ENCODE data around the gene ENOX2. TPM values are rescaled to one million over a fixed set of nuclear protein-coding genes. Genes with fewer than 3 reads are reported as not detected.
"Not testable (repeated sequence)": the region's sequence is repeated elsewhere in the genome, so short reads cannot be mapped to it uniquely, and the experiment has no call there.

Gene ENOX2
- total RNA-seq, 1 donor from 2014 or later = 13.9 TPM

DNA sequence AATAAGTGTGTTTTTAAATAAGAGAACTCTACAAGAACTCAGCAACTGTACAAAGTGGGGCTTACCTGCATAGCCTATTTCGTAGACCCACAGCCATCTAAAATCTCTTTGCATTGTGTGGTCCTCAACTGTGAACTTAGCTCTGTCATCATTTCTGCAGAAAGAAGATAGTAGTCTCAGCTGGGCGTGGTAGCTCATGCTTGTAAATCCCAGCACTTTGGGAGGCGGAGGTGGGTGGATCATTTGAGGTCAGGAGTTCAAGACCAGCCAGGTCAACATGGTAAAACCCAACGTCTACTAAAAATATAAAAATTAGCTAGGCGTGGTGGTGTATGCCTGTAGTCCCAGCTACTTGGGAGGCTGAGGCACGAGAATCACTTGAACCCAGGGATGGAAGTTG is 193.8 kb downstream of the ENOX2 start:
- H3K4me1 Mint-ChIP-seq; H3K27ac Mint-ChIP-seq; H3K27me3 Mint-ChIP-seq; intact Hi-C loops (cut with micrococcal nuclease); H3K9me3 Mint-ChIP-seq; DNase-seq; H3K4me3 Mint-ChIP-seq; H3K36me3 Mint-ChIP-seq (ENCODE audit: low read depth): not testable (repeated sequence)

DNA sequence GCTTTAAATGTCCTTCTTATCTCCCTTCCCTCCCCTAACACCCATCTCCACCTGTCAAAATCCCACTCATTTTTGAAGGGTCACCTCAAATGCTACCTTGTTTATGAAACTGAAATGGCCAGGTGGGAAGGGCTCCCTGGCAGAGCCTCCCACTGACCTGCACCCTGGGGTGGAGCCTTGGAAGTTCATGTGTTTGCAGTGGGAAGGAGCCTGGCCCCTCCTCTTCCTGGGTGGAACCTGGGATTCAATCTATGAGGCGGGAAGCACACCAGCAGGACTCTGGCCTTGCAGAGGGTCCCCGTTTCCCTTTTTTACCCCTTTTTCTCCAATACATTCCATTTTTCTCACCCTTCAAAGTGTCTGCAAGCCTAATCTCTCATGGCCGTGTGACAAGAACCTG is 197.4 kb downstream of the ENOX2 start:
- no peaks in the 10 kb centered on the region for H3K4me1 Mint-ChIP-seq
- intact Hi-C loops (cut with micrococcal nuclease) = no loop called here

DNA sequence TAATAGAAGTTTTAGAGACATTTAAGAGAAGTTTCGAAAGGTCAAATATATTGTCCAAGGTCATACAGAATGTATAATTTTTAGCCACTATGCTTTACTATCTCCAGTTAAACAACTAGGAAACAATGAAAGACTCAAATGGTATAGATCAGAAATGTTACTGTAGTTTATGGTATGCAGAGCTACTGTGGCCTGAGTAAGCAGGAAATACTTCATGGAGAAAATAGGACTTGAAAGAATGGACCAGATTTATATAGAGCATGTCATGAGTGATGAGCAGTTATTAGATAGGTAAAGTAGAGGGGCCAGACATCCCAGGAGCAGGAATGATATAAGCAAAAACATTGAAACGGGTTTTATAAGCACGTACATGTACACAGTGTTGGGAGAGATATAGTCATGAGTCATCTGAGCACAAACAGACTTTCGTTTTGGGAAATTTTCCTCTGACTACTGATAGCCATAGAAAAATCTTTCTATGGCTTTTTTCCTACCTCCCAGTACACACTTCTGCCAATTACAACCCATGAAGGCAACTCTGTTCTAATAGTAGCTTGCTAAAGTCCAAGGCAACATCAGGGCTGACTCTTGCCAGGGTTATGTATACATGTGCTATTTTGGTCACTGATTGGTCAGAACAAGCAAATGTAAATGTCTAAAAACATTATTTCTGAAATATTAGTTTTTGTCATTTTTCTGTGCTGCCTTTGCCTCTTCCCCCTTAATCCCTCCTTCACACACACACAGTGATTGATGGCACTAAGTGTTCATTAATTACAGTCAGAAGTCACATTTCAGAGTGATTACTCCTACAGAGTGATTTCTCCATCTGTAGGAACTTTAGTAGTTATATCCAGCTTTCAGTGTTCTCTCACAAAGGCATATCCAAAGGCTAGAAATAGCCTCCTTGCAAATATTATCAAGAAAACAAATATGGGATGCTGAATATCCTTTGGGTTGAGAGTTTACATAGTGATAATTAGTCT is 198.7 kb downstream of the ENOX2 start:
- intact Hi-C loops (cut with micrococcal nuclease) = no loop called here

More for the DNA sequence above, 197.4 kb downstream of the ENOX2 start:
- DNase-seq = no peak
- no peaks in the 10 kb centered on the region for H3K36me3 Mint-ChIP-seq (ENCODE audit: low read depth)
- no peak overlapping the region for H3K4me3 Mint-ChIP-seq
- H3K27me3 Mint-ChIP-seq = no peaks in the 10 kb centered on the region
- H3K9me3 Mint-ChIP-seq = no peaks in the 10 kb centered on the region
- no peak overlapping the region for H3K27ac Mint-ChIP-seq

DNA sequence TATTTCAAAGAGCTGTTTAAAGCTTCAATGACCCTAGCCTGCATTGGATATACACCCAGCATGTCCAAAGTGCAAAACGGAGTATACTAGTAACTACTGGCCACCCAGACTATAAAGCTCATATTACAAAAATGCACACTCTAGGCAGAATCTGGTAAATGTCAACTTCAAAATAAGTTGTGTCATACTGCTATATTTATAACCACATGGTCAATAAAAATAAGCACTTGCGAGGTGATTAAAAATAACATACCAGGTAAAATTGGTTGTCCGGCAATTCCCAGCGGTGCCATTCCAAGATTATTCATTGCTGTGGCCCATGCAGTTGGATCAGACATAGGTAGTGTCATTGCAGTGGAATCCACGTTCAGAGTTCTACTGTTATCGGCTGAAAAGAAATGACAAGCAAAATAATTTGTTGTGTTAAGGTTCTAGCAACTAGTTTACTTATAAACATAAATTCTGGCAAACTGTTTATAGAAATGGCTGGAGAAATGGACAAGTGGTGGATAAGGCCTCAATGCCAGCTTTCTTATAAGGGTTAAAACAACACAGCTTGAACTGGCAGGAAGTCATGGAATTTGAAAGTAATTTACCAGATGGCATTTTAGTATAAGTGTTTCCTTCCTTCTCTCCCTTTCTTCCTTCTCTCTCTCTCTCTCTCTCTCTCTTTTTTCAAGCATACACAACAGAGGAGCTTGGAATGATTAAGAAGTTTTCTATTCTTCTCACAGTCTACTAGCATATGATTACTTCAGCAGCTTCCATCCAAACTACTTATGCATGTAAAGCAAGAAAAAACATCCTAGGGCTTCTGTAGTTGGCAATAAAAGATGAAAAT is 199.9 kb downstream of the ENOX2 start:
- H3K9me3 Mint-ChIP-seq = no peaks in the 10 kb centered on the region

More for the DNA sequence above, 198.7 kb downstream of the ENOX2 start:
- H3K4me3 Mint-ChIP-seq = no peak overlapping the region
- no peaks in the 10 kb centered on the region for H3K4me1 Mint-ChIP-seq
- no peak for DNase-seq
- H3K36me3 Mint-ChIP-seq (ENCODE audit: low read depth) = no peaks in the 10 kb centered on the region
- H3K27ac Mint-ChIP-seq = no peak overlapping the region
- no peaks in the 10 kb centered on the region for H3K27me3 Mint-ChIP-seq
- H3K9me3 Mint-ChIP-seq = no peaks in the 10 kb centered on the region

DNA sequence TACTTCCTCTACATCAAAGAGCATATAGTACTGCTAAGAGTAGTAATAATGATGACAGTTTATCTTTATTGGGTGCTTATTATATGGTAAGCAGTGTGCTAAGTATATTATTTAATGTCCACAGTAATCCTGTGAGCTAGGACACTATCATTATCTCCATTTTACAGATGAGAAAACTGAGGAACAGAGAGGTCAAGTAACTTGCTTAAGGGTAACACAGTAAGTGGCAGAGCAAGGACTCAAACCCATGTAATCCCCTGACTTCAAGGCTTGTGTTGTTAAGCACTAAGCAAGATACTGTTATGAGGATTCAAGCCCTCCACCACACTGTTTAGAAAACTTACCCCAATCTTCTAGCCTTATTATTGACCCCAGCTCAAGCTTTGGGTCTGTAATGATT is 202.4 kb downstream of the ENOX2 start:
- Mint-ChIP-seq H3K27me3 (no peaks in the 10 kb centered on the region), H3K9me3 (no peaks in the 10 kb centered on the region), H3K27ac (no peak overlapping the region), H3K4me1 (no peaks in the 10 kb centered on the region), H3K4me3 (no peak overlapping the region), H3K36me3 (ENCODE audit: low read depth) (no peaks in the 10 kb centered on the region)
- no peak for DNase-seq
- intact Hi-C loops (cut with micrococcal nuclease) = no loop called here

More for the DNA sequence above, 199.9 kb downstream of the ENOX2 start:
- Mint-ChIP-seq H3K27me3 (no peaks in the 10 kb centered on the region), H3K27ac (no peak overlapping the region), H3K4me1 (no peaks in the 10 kb centered on the region), H3K4me3 (no peak overlapping the region), H3K36me3 (ENCODE audit: low read depth) (no peaks in the 10 kb centered on the region)
- no peak for DNase-seq
- intact Hi-C loops (cut with micrococcal nuclease) = no loop called here

DNA sequence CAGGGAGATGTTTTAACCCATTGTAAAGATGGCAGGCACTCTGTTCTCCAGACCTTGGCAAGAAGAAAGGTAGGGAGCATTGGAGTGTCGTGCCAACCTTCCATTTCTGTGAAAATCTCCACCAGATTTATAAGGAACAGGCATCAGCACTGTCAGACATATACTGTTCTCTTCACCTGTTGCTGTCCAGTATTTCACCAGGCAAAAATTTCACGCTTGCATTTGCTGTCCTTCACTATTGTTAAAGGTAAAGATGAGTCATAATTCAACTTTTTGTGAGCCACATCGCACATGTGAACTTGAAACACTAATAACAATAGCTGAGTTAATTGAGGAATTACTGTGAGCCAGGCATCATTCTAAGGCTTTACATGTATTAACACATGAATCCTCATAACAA is 203.4 kb downstream of the ENOX2 start:
- Mint-ChIP-seq H3K4me3 (no peak overlapping the region), H3K9me3 (no peaks in the 10 kb centered on the region), H3K27me3 (no peaks in the 10 kb centered on the region), H3K36me3 (ENCODE audit: low read depth) (no peaks in the 10 kb centered on the region), H3K4me1 (no peaks in the 10 kb centered on the region), H3K27ac (no peak overlapping the region)
- intact Hi-C loops (cut with micrococcal nuclease) = no loop called here
- no peak for DNase-seq

DNA sequence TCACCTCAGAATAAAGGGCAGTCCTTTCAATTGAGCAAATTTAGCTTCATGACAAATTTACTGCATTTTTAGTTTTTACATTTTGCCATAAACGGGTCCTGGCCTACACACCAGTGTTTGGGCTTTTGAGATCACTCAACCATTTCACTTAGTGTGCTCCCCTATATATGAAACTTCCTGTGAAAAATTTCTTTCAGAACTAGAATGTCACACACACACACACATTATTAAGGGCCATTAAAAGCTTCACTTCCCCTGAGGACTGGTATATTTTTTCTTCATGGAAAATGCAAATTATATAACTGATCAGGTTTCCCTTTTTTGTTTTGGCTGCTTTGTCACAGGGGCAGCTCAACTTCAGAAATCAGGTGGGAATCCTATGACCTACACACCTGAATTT is 206.5 kb downstream of the ENOX2 start:
- intact Hi-C loops (cut with micrococcal nuclease) = no loop called here
- H3K27ac Mint-ChIP-seq = no peak overlapping the region
- H3K27me3 Mint-ChIP-seq = no peaks in the 10 kb centered on the region
- H3K36me3 Mint-ChIP-seq (ENCODE audit: low read depth) = no peaks in the 10 kb centered on the region
- H3K9me3 Mint-ChIP-seq = no peaks in the 10 kb centered on the region
- H3K4me1 Mint-ChIP-seq = no peaks in the 10 kb centered on the region
- no peak overlapping the region for H3K4me3 Mint-ChIP-seq
- DNase-seq = no peak

DNA sequence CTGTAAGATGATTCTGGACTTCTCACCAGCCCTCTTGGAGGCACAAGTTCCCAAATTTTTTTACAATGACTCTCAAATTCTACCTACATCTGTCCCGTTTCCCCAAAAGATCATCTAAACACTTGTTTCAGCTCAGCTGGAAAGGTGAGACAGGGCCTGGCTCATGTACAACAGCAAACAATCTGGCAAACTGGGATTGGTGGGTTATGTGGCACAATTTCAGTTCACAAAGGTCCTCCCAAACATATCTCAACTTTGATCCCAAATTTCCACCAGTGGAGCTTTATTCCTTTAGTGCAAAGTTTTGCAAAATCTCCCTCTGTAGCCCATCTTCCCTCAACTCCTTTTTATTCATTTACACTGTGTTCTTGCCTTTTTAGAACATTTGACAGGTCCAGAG is 207.1 kb downstream of the ENOX2 start:
- no peak for DNase-seq
- Mint-ChIP-seq H3K4me1 (no peaks in the 10 kb centered on the region), H3K36me3 (ENCODE audit: low read depth) (no peaks in the 10 kb centered on the region), H3K27ac (no peak overlapping the region), H3K9me3 (no peaks in the 10 kb centered on the region), H3K4me3 (no peak overlapping the region), H3K27me3 (no peaks in the 10 kb centered on the region)
- intact Hi-C loops (cut with micrococcal nuclease) = no loop called here

DNA sequence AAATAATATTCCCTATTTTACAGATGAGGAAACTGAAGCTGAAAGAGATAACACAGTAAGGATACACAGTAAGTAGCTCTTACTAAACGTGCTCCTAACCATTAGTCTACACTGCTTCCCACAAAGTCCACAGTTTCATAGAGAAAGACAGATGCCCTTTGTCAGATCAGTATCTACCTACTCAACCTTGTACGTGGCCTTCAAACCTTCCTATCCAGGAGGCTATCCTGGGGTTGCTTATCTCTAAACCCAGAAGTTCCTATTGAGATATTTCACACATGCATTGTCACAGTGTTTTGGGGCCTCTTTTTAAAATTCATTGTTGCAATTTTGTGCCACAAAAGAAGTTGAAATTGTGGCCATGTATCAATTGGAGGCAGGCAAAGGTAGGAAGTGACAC is 208.0 kb downstream of the ENOX2 start:
- Mint-ChIP-seq H3K27me3 (no peaks in the 10 kb centered on the region), H3K4me3 (no peak overlapping the region), H3K36me3 (ENCODE audit: low read depth) (no peaks in the 10 kb centered on the region), H3K27ac (no peak overlapping the region), H3K9me3 (no peaks in the 10 kb centered on the region), H3K4me1 (no peaks in the 10 kb centered on the region)
- intact Hi-C loops (cut with micrococcal nuclease) = no loop called here
- DNase-seq = no peak

DNA sequence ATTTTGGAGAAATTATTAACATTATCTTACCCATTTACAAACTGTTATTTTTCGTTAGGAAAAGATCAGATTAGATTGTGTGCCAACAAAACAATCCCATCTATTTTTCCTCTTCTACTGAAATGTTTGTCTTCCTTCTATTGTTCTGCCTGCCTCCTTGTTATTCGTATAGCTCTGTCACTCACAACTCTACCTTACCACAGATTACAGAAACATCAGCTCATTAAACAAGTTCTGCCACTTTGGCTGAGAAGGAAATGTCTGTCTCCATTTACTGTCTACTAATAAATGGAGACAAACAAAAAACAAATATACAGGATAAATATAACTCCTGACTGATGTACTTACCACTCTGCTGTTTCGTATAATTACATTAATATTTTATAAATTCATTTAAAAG is 211.4 kb downstream of the ENOX2 start:
- no peak overlapping the region for H3K27ac Mint-ChIP-seq

DNA sequence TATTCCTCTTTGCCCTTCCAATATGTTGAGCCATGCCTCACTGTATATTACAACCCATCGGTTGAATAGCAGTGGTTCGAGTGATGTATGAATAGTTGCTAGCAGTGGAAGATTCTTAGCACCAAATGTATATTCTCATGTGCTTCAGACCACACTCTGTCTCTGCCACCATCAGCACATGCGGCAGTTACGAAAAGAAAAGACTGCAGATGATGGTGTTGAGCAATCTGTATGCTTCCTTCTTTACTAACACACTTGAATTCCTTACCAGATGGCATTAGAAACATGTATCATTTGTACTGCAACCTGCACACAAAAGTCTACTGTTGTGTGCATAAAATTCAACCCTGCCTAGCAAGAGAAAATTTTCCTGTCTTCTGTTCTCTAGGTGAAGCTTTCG is 214.6 kb downstream of the ENOX2 start:
- H3K27me3 Mint-ChIP-seq = no peaks in the 10 kb centered on the region
- no peak for DNase-seq
- no peaks in the 10 kb centered on the region for H3K4me1 Mint-ChIP-seq
- H3K27ac Mint-ChIP-seq = no peak overlapping the region
- intact Hi-C loops (cut with micrococcal nuclease) = no loop called here
- H3K36me3 Mint-ChIP-seq (ENCODE audit: low read depth) = peaks cover 3% of the 10 kb centered on the region
- no peak overlapping the region for H3K4me3 Mint-ChIP-seq
- no peaks in the 10 kb centered on the region for H3K9me3 Mint-ChIP-seq

More for the DNA sequence above, 211.4 kb downstream of the ENOX2 start:
- Mint-ChIP-seq H3K36me3 (ENCODE audit: low read depth) (no peaks in the 10 kb centered on the region), H3K27me3 (no peaks in the 10 kb centered on the region), H3K9me3 (no peaks in the 10 kb centered on the region), H3K4me1 (no peaks in the 10 kb centered on the region), H3K4me3 (no peak overlapping the region)
- no peak for DNase-seq
- intact Hi-C loops (cut with micrococcal nuclease) = no loop called here

DNA sequence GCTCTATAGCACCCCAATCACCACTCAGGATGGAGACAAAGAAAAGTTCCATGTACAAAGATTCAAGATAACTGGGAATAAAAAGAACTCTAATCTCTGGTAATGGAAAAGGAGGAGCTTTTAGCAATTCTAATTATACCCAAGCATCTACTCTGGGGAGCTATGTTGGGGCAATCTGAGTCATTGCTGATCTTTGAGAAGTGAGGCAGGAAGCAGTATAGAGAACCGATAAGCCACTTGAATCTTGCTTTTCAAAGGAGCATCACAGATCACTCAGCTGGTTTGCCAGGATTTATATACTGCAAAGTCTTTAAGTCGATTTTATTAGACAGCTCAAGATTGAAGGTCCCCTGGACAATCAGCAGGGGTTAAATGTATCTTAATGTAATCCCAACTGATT is 220.0 kb downstream of the ENOX2 start:
- DNase-seq = no peak
- H3K4me1 Mint-ChIP-seq = no peaks in the 10 kb centered on the region
- H3K4me3 Mint-ChIP-seq = no peak overlapping the region
- H3K27me3 Mint-ChIP-seq = no peaks in the 10 kb centered on the region
- H3K36me3 Mint-ChIP-seq (ENCODE audit: low read depth) = peaks cover 3% of the 10 kb centered on the region
- intact Hi-C loops (cut with micrococcal nuclease) = no loop called here
- no peaks in the 10 kb centered on the region for H3K9me3 Mint-ChIP-seq
- no peak overlapping the region for H3K27ac Mint-ChIP-seq

DNA sequence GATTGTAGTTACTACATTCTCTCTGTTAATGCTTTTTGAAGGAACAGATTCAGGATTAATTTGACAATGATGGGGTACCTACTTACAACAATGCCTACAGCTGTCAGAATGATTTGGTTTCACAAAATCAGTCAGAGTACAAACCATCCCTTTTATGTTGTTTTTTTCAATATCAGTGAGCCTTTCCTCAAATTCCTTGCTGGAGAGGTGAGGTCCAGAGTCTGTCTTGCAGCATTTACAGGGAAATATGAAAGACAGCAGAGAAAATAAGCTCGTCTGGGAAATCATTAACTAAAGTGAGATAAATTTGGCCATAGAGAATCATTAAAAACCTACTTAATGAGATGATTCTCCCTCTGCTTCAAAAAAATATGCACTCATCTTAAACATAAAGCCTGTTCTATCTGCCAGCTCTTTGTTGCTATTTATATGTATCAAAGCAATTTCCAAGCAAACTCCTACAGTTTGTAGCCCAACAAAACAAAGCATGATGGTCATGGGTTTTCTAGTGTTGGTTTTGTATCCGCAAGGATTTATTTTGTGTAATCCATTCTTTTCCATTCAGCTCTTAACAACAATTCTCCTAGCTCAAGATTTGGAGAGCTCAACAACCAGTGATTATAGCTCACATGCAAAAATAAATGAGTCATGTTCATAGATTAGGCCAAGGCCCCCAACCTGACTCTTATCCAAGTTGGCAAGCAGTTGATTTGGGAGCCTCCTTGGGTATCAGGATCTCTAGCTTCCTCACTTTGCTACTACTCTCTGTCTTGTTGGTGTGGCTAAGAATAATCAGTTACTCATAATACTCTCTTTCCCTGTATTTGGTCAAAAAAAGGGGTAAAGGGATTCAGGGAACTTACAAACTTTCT is 222.6 kb downstream of the ENOX2 start:
- DNase-seq = no peak
- Mint-ChIP-seq H3K9me3 (no peaks in the 10 kb centered on the region), H3K27ac (no peak overlapping the region), H3K4me3 (no peak overlapping the region), H3K36me3 (ENCODE audit: low read depth) (no peaks in the 10 kb centered on the region), H3K27me3 (no peaks in the 10 kb centered on the region), H3K4me1 (no peaks in the 10 kb centered on the region)
- intact Hi-C loops (cut with micrococcal nuclease) = no loop called here
